ENCODE data around the gene BAHCC1.

DNA sequence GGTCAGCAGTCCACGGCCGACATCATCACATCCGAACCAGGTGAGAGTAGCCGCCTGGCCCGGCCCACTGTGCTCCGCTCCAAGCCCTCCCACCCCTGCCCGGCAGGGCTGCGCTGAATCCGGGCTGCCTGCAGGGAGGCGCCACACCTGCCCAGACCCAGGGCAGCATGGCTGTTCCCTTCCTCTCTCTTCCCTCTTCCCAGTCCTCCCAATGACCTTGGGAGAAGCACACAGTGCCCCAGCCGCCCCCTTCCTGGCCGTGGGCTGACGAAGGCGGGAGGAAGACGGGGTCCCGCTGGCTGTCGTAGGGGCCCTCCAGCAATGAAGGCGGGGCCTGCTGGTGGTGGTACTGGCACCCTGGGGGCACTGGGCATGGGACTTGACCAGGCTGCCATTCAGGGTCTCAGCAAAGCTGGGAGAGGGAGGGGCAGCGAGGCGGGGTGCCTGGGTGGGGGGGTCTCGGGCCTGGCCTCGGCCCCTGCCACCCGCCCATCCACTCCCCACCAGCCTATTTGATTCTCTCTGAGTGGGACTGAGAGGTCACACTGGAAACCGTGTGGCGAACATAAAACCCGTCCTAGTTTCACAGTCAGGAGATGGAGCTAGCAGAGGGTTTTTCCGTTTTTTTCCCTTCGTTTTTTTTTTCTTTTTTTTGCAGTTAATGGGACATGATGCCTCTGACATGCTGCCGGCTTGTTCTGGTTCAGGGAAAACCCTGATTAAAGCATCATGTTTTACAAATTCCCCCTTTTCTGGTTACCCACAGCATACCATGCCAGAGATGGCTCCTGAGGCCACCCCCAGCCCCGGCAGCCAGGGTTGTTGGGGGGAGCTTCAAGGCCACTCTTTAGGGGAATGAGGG is 50.6 kb downstream of the BAHCC1 start:
- TF ChIP-seq, protein P1, sequence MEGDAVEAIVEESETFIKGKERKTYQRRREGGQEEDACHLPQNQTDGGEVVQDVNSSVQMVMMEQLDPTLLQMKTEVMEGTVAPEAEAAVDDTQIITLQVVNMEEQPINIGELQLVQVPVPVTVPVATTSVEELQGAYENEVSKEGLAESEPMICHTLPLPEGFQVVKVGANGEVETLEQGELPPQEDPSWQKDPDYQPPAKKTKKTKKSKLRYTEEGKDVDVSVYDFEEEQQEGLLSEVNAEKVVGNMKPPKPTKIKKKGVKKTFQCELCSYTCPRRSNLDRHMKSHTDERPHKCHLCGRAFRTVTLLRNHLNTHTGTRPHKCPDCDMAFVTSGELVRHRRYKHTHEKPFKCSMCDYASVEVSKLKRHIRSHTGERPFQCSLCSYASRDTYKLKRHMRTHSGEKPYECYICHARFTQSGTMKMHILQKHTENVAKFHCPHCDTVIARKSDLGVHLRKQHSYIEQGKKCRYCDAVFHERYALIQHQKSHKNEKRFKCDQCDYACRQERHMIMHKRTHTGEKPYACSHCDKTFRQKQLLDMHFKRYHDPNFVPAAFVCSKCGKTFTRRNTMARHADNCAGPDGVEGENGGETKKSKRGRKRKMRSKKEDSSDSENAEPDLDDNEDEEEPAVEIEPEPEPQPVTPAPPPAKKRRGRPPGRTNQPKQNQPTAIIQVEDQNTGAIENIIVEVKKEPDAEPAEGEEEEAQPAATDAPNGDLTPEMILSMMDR (IDR thresholded peaks at IDR 0.05; ENCODE audit: low read depth, low read length), result no peak
- no peak for TF ChIP-seq EZH2phosphoT487 (IDR thresholded peaks at IDR 0.05; ENCODE audit: low read depth)

Data from OCI-LY3 (cell line).